Neuronal stem cell (in vitro differentiated cells): ENCODE measurements around the gene MAST4.

ENCODE experiments used
- DNase-seq: peaks from one replicate; pipeline ENCODE4 v3.0.0-alpha.2; 2013; ENCODE audit warnings: low spot score
- H2AFZ ChIP-seq: one replicate; pipeline ENCODE4 v1.6.1; 2013; ENCODE audit warnings: mild to moderate bottlenecking, low read length, inconsistent platforms
- H2AK5ac ChIP-seq: 2 replicates; pipeline ENCODE4 v1.6.1; 2013; ENCODE audit warnings: low read depth, mild to moderate bottlenecking, inconsistent platforms, low read length, moderate library complexity, mixed read lengths
- H2BK120ac ChIP-seq: 2 replicates; pipeline ENCODE4 v1.6.1; 2013; ENCODE audit warnings: low read depth, mild to moderate bottlenecking, inconsistent platforms, low read length, moderate library complexity, mixed read lengths
- H2BK12ac ChIP-seq: one replicate; pipeline ENCODE4 v1.6.1; 2013; ENCODE audit warnings: low read length, inconsistent platforms
- H2BK15ac ChIP-seq: 2 replicates; pipeline ENCODE4 v1.6.1; 2013; ENCODE audit warnings: mild to moderate bottlenecking, low read length, inconsistent platforms, mixed read lengths
- H2BK5ac ChIP-seq: one replicate; pipeline ENCODE4 v1.6.1; 2013; ENCODE audit warnings: inconsistent platforms, mild to moderate bottlenecking, low read length, moderate library complexity
- H3K14ac ChIP-seq: one replicate; pipeline ENCODE4 v1.6.1; 2013; ENCODE audit warnings: low read length, inconsistent platforms
- H3K18ac ChIP-seq: 2 replicates; pipeline ENCODE4 v1.6.1; 2013; ENCODE audit warnings: low read length, inconsistent platforms
- H3K23ac ChIP-seq: 2 replicates; pipeline ENCODE4 v1.6.1; 2013; ENCODE audit warnings: low read depth, mild to moderate bottlenecking, mixed read lengths, low read length, inconsistent platforms; ENCODE audit not compliant: poor library complexity
- H3K27ac ChIP-seq: replicated peaks from 3 replicates; pipeline ENCODE4 v1.5.1; 2013; ENCODE audit warnings: low read length, inconsistent platforms
- H3K27me3 ChIP-seq, 3 experiments: 2 replicates each; pipeline ENCODE4 v1.6.1; 2013; ENCODE audit warnings: low read length in 3 of 3, mild to moderate bottlenecking in 2 of 3, inconsistent platforms in 1 of 3, low read depth in 1 of 3, mixed read lengths in 1 of 3, moderate library complexity in 1 of 3; ENCODE audit not compliant: control insufficient read depth in 3 of 3, insufficient read depth in 3 of 3
- H3K36me3 ChIP-seq, 2 donors: replicated peaks in 1 of 2; 2 replicates each; pipeline ENCODE4 v1.6.1; 2013; ENCODE audit warnings: low read length in 2 of 2; ENCODE audit not compliant: control insufficient read depth in 2 of 2, insufficient read depth in 2 of 2
- H3K4ac ChIP-seq: 2 replicates; pipeline ENCODE4 v1.6.1; 2013; ENCODE audit warnings: inconsistent platforms, mild to moderate bottlenecking, low read length, moderate library complexity
- H3K4me1 ChIP-seq, 2 donors: 1 replicate in 1 of 2; 2 replicates in 1 of 2; pipeline ENCODE4 v1.6.1; 2013; ENCODE audit warnings: low read length in 2 of 2, low read depth in 1 of 2; ENCODE audit not compliant: control insufficient read depth in 2 of 2, insufficient read depth in 1 of 2
- H3K4me2 ChIP-seq: one replicate; pipeline ENCODE4 v1.6.1; 2013; ENCODE audit warnings: mild to moderate bottlenecking, low read length, inconsistent platforms; ENCODE audit not compliant: insufficient read depth, poor library complexity, severe bottlenecking
- H3K4me3 ChIP-seq, 2 donors: 2 replicates each; pipeline ENCODE4 v1.5.1; 2013; ENCODE audit warnings: low read length in 2 of 2, mild to moderate bottlenecking in 2 of 2, inconsistent platforms in 1 of 2, moderate library complexity in 1 of 2
- H3K79me1 ChIP-seq: one replicate; pipeline ENCODE4 v1.6.1; 2013; ENCODE audit warnings: low read depth, mild to moderate bottlenecking, inconsistent platforms, low read length, moderate library complexity
- H3K9ac ChIP-seq: one replicate; pipeline ENCODE4 v1.6.1; 2013; ENCODE audit warnings: mild to moderate bottlenecking, low read depth, low read length, inconsistent platforms; ENCODE audit not compliant: poor library complexity
- H3K9me3 ChIP-seq, 2 donors: replicated peaks in 1 of 2; 2 replicates each; pipeline versions ENCODE3 to v1.6.1; 2013; ENCODE audit warnings: low read length in 2 of 2, mild to moderate bottlenecking in 2 of 2, inconsistent platforms in 1 of 2, low read depth in 1 of 2, mixed read lengths in 1 of 2, moderate library complexity in 1 of 2; ENCODE audit not compliant: control insufficient read depth in 2 of 2, insufficient read depth in 1 of 2
- H4K8ac ChIP-seq: one replicate; pipeline ENCODE4 v1.6.1; 2013; ENCODE audit warnings: low read depth, mild to moderate bottlenecking, inconsistent platforms, low read length, moderate library complexity
- H4K91ac ChIP-seq: one replicate; pipeline ENCODE4 v1.6.1; 2013; ENCODE audit warnings: low read length, low read depth, mild to moderate bottlenecking, inconsistent platforms; ENCODE audit not compliant: poor library complexity
- WGBS, 2 donors: extraction: QIAGEN DNeasy Blood & Tissue Kit; methylation state at CpG; one replicate each; pipeline ENCODE4 v1.1.7; 2013; ENCODE audit warnings: missing lambda C conversion rate in 2 of 2, mixed read lengths in 1 of 2; ENCODE audit not compliant: insufficient read length in 2 of 2, insufficient replicate concordance in 1 of 2; ENCODE audit errors: extremely low coverage in 2 of 2; 5-methylcytosine and 5-hydroxymethylcytosine counted together

The MAST4 gene

GRCh38 chr5:66570201-66570600, 26.0 kb upstream of the MAST4 start:
- Histone ChIP-seq H3K23ac (no peak overlapping the region), H3K79me1 (no peaks in the 10 kb centered on the region), H3K9me3 (no peaks in the 10 kb centered on the region), H3K27ac (no peak overlapping the region), H2BK120ac (no peak overlapping the region), H3K9ac (no peak overlapping the region), H4K8ac (no peak overlapping the region), H3K4me1 (peaks cover 2 to 11% of the 10 kb centered on the region in 2 donors), H3K18ac (no peak overlapping the region), H2BK15ac (no peak overlapping the region), H2BK5ac (no peak overlapping the region), H2BK12ac (no peak overlapping the region), H3K14ac (no peak overlapping the region), H3K4me3 (no peak overlapping the region), H2AFZ (no peak overlapping the region), H4K91ac (no peak overlapping the region), H3K27me3 (no peaks in the 10 kb centered on the region), H2AK5ac (no peak overlapping the region), H3K4ac (no peak overlapping the region), H3K4me2 (no peak overlapping the region), H3K36me3 (no peaks in the 10 kb centered on the region)
- no peak for DNase-seq
- WGBS, 2 donors: no CpG with 5 or more reads among the region's 1 CpG

GRCh38 chr5:66573733-66574132, 22.5 kb upstream of the MAST4 start:
- Histone ChIP-seq H3K4me2 (no peak overlapping the region), H3K23ac (no peak overlapping the region), H3K36me3 (no peaks in the 10 kb centered on the region), H4K8ac (no peak overlapping the region), H3K4me1 (peaks cover 0 to 9% of the 10 kb centered on the region in 2 donors), H3K9me3 (no peaks in the 10 kb centered on the region), H3K27ac (no peak overlapping the region), H2BK15ac (no peak overlapping the region), H2BK5ac (no peak overlapping the region), H3K79me1 (no peaks in the 10 kb centered on the region), H2AK5ac (no peak overlapping the region), H3K4me3 (no peak overlapping the region), H3K14ac (no peak overlapping the region), H3K9ac (no peak overlapping the region), H2AFZ (no peak overlapping the region), H3K18ac (no peak overlapping the region), H3K4ac (no peak overlapping the region), H3K27me3 (no peaks in the 10 kb centered on the region), H2BK12ac (no peak overlapping the region), H2BK120ac (no peak overlapping the region), H4K91ac (no peak overlapping the region)
- no CpG with 5 or more reads among the region's 2 CpGs for WGBS, 2 donors
- DNase-seq: no peak

GRCh38 chr5:66582499-66583165, 13.6 kb upstream of the MAST4 start:
- Histone ChIP-seq H3K27me3 (no peaks in the 10 kb centered on the region), H3K4ac (no peak overlapping the region), H3K36me3 (no peaks in the 10 kb centered on the region), H2BK120ac (no peak overlapping the region), H3K9ac (no peak overlapping the region), H3K9me3 (no peaks in the 10 kb centered on the region), H3K18ac (no peak overlapping the region), H2AFZ (no peak overlapping the region), H2BK15ac (no peak overlapping the region), H3K4me2 (no peak overlapping the region), H3K4me3 (no peak overlapping the region), H3K79me1 (no peaks in the 10 kb centered on the region), H2BK5ac (no peak overlapping the region), H2AK5ac (no peak overlapping the region), H3K4me1 (no peaks in the 10 kb centered on the region), H3K27ac (no peak overlapping the region), H4K91ac (no peak overlapping the region), H3K14ac (no peak overlapping the region), H3K23ac (no peak overlapping the region), H4K8ac (no peak overlapping the region), H2BK12ac (no peak overlapping the region)
- WGBS, 2 donors: no CpG with 5 or more reads among the region's 5 CpGs
- no peak for DNase-seq

- no peak overlapping the region for H2BK12ac ChIP-seq
- no peak overlapping the region for H4K8ac ChIP-seq
- no peaks in the 10 kb centered on the region for H3K4me1 ChIP-seq
These were observed 10.9 kb upstream of the MAST4 start for GRCh38 chr5:66585291-66585690.

More at GRCh38 chr5:66585291-66585690, 10.9 kb upstream of the MAST4 start:
- Histone ChIP-seq H3K9ac (no peak overlapping the region), H4K91ac (no peak overlapping the region), H3K4ac (no peak overlapping the region), H2AK5ac (no peak overlapping the region), H2AFZ (no peak overlapping the region), H2BK5ac (no peak overlapping the region), H3K18ac (no peak overlapping the region), H3K14ac (no peak overlapping the region), H2BK15ac (no peak overlapping the region), H3K23ac (no peak overlapping the region), H3K9me3 (no peaks in the 10 kb centered on the region), H2BK120ac (no peak overlapping the region), H3K27ac (no peak overlapping the region), H3K4me2 (no peak overlapping the region), H3K79me1 (no peaks in the 10 kb centered on the region), H3K27me3 (no peaks in the 10 kb centered on the region), H3K36me3 (no peaks in the 10 kb centered on the region), H3K4me3 (no peak overlapping the region)
- no peak for DNase-seq
